ENCODE measurements around the gene RAI2.

Gene RAI2

GRCh38 chrX:17860811-17861488 is at the start of gene RAI2:
TSS of gene RAI2 (minus strand) at chrX:17861298. CDS start at chrX:17802010, 59,288 bp downstream.
- no peak for DNase-seq (ENCODE audit: low read depth)

DNA sequence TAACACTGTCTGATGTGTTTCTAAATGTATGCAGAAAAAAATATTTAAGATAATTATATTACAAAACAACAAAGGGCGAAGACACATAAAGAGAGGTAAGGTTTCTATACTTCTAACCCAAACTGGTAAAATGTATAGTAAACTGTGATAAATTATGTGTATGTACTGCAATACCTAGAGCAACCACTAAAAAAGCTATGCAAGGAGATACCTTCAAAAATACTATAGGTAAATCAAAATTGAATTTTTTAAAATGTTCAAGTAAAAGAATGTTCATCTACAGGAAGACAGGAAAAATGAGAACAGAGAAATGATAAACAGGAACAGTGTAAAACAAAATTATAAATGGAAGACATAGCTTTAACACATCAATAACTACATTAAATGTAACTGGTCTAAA is 27.3 kb upstream of the RAI2 start:
- DNase-seq (ENCODE audit: low read depth) = no peak

GRCh38 chrX:17882680-17883079 is 21.6 kb upstream of the RAI2 start:
- DNase-seq (ENCODE audit: low read depth) = no peak

- DNase-seq (ENCODE audit: low read depth) = no peak
Measured at GRCh38 chrX:17878028-17878670, 17.1 kb upstream of the RAI2 start.

DNA sequence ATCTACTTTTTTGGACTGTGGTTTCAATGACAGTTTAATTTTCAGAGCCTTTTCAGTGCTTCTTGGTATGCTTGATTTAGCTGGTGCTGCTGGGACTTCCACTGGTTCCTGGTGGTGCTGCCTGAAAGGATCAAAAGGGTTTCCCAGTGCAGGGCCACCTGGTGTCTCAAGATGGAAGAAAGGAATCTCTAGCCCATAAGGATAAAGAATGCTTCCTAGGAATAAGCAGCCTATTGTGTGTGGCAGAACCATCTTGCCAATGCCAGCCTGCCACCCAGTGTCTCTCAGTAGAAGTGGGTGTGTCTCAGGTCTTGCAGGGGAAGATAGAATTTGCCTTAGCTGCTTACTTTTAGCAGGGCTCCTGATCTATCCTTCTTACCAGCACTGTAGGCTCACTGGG is 15.0 kb upstream of the RAI2 start:
- no peak for DNase-seq (ENCODE audit: low read depth)

- no peak for DNase-seq (ENCODE audit: low read depth)
Measured at GRCh38 chrX:17869580-17869979, 8.5 kb upstream of the RAI2 start.

DNA sequence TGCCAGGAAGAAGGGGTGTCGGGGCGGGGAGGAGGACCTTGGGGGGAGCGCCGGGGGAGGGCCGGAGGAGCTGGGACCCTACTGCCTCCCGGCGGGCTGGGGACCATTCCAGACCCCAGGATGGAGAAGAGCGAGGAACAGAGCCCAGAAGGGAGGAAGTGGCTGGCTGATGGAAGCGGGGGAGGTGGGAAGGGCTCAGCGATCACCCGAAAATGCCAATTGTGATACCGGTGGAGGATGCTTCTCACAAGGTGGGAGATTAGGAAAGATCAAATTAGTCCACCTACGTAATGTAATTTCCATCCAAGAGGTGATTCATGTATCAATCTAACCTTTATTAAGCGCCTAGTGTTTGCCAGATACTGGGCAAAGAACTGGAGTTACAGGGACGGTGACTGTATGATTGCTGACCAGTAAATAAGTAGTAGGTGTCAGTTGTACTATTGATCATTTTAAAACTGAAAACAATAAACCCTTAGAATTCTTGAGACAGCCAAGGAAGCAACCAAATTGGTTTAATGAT is 452 bp upstream of the RAI2 start:
- DNase-seq (ENCODE audit: low read depth) = no peak

- no peak for DNase-seq (ENCODE audit: low read depth)
Measured at GRCh38 chrX:17860179-17860780, 818 bp downstream of the RAI2 start.

DNA sequence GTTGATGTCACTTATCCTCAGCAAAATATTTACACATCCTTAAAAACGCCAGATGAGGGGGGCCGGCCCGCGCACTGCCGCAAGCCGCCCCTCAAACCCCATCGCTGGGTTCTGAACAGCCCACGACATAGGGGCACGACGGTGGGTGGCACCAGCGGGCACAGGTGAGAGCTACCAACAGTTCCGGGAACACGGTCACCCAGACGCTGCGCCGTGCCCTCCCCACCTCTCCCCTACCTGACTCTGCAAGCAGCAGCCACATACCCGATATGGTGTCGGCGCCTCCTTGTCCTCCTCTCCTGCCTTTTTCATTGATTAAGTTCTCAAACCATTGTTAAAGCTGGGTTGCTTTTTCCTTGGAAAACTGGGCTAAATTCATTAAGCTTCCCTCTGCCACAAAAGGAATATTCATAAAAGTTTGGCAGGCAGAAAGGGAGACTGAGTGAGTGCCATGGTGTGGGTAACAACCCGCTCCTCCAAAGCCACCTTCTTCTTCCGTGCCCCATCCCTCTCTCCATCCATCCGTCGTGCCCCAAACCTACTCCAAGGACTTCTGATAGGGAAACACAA is 1.4 kb downstream of the RAI2 start:
- DNase-seq (ENCODE audit: low read depth) = no peak

DNA sequence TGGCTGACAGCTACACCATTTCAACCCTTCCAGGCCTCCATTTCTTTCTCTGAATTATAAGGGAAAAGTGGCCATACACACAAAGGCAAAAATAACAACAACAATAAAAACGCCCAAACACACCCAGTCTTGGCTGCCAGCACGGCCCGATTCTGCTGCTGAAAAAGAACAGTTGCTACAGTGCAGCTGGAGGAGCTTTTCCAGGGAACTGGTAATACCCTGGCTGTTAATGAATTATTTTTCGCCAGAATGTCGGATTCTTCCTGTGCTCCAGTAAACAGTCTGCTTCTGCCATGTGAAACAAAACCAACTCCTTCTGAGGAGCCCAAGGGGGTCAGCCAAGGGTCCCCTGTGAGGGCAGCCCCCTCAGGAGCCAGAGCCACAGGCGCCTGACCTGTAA is 6.6 kb downstream of the RAI2 start:
- no peak for DNase-seq (ENCODE audit: low read depth)

GRCh38 chrX:17854069-17854468 is 7.0 kb downstream of the RAI2 start:
- no peak for DNase-seq (ENCODE audit: low read depth)

DNA sequence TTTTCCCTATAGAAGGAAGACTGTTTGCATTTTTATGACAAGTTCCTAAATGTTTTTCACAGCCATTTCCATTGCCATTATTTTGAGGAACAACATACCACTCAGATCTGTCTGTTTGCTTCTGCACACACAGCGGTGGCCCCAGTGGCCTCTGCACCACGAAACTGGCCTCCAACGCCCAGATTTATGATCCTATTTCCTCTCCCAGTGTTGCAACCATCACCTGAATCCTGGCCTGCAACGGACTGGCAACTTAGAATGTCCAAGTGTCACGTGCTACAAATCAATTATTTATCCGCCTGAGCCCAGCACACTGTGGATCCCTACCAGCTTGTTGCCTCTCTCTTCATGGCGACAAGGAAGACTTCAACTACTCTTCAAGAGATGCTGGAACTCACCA is 9.2 kb downstream of the RAI2 start:
- no peak for DNase-seq (ENCODE audit: low read depth)

DNA sequence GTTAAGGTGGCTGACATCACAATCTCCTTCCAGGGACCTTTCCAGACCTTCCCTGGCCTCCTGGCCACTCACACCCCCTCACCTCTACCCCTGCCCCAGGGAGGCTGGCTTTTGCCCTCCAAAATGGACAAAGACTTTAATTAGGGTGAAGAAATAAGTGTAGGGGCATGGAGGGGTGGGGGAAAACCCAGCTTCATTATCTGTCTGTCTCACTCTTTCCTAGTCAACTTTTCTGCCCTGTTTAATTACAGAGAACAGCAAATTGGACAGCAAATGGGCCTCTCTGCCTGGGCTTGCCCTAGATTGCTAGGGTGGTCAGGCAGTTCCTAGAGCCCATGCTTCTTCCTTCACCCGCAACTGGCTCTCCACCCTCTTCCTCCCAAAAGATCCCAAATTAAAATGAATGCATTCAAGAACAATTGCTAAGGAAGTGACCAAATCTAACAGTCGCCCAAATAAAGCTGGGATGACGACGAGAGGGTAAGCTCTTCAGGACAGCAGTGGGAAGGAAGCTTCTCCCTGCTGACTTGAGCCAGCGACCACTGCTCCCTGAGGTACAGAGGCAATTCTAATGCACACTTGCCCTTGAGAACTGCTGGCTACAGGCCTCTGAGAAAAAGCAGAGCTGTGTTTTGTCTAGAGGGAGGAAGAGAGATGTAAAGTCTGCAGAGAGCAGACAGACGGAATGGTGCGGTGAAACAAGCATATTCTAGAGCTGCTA is 12.4 kb downstream of the RAI2 start:
- DNase-seq (ENCODE audit: low read depth) = no peak

GRCh38 chrX:17846045-17846444 is 15.1 kb downstream of the RAI2 start:
- DNase-seq (ENCODE audit: low read depth) = no peak

DNA sequence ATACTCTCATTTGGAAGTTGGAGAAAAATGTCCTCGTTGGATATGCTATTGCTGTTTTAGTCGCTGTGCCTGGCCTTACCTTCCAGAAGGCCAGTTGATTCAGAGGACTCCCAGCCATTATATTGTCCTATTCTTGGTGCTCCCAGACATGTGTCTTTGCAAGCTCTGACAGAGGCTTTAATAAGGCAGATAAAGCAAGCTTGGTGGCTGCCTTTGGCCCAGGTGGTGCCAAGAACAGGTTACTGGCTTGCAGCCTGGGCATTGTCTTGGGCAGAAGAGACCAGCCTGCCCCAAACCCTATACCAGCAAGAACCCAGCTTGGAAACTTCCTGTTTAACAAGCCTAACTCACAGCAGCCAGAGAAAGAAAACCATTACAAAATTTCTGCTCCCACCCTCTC is 16.9 kb downstream of the RAI2 start:
- no peak for DNase-seq (ENCODE audit: low read depth)

GRCh38 chrX:17842769-17843525 is 18.2 kb downstream of the RAI2 start:
- no peak for DNase-seq (ENCODE audit: low read depth)

- no peak for DNase-seq (ENCODE audit: low read depth)
Measured at GRCh38 chrX:17839269-17839668, 21.8 kb downstream of the RAI2 start.

GRCh38 chrX:17836830-17837229 is 24.3 kb downstream of the RAI2 start:
- no peak for DNase-seq (ENCODE audit: low read depth)

- no peak for DNase-seq (ENCODE audit: low read depth)
Measured at GRCh38 chrX:17833954-17834353, 27.1 kb downstream of the RAI2 start.

DNA sequence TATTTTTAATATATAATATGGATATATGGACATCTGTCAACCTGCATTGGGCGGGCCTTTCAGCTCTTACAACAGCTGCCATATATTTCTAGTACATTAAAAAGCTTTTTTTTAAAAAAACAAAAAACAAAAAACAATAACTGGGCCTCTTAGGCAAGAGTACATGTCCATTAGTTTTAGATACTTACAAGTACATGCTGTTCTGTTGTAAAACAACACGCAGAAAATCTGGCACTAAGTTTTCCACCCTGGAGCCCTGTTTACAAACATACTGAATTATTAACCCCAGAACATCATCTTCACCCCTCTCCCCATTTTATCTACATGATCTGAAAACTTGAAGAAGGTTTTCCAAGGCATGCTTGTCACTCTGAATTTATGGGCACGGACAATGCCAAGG is 29.8 kb downstream of the RAI2 start:
- DNase-seq (ENCODE audit: low read depth) = no peak

DNA sequence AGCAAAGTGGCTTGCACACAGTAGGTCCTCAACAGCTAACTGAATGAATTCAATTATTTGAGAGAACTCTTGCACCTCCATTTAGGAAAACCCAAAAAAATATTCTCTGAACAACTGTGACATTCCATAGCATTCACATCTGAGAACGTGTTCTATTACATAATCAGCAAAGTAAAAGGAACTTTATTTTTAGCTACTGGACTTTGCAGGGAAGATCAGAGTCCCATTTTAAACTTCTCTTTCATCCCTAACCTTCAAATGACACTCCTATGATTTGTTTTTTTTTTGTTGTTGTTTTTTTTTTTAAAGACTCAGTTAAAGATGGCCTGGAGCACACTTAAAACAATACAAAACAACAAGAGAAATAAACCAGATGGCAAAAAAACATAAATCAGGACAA is 30.9 kb downstream of the RAI2 start:
- DNase-seq (ENCODE audit: low read depth) = no peak

GRCh38 chrX:17829566-17829965 is 31.5 kb downstream of the RAI2 start:
- no peak for DNase-seq (ENCODE audit: low read depth)
